IPS-20b (cell line): ENCODE data around the gene ADAP1.

Experiments used
- H3K27ac ChIP-seq: one replicate; pipeline ENCODE4 v1.5.1; 2013; ENCODE audit warnings: low read length
- H3K27me3 ChIP-seq: 2 replicates; pipeline ENCODE4 v1.6.1; 2013; ENCODE audit warnings: mild to moderate bottlenecking, low read length, inconsistent platforms; ENCODE audit not compliant: insufficient read depth
- H3K36me3 ChIP-seq: 2 replicates; pipeline ENCODE4 v1.6.1; 2013; ENCODE audit warnings: low read depth, mild to moderate bottlenecking, inconsistent platforms, low read length, moderate library complexity; ENCODE audit not compliant: insufficient read depth
- H3K4me1 ChIP-seq: 2 replicates; pipeline ENCODE4 v1.6.1; 2013; ENCODE audit warnings: mild to moderate bottlenecking, control low read depth, inconsistent platforms, low read length, moderate library complexity; ENCODE audit not compliant: insufficient read depth
- H3K4me3 ChIP-seq: 2 replicates; pipeline ENCODE4 v1.5.1; 2013; ENCODE audit warnings: mild to moderate bottlenecking, low read length, inconsistent platforms
- H3K9ac ChIP-seq: 2 replicates; pipeline ENCODE4 v1.6.1; 2013; ENCODE audit warnings: low read depth, mild to moderate bottlenecking, inconsistent platforms, low read length, moderate library complexity
- H3K9me3 ChIP-seq: 2 replicates; pipeline ENCODE4 v1.6.1; 2013; ENCODE audit warnings: mild to moderate bottlenecking, low read depth, low read length, inconsistent platforms; ENCODE audit not compliant: insufficient read depth

ADAP1 gene

DNA sequence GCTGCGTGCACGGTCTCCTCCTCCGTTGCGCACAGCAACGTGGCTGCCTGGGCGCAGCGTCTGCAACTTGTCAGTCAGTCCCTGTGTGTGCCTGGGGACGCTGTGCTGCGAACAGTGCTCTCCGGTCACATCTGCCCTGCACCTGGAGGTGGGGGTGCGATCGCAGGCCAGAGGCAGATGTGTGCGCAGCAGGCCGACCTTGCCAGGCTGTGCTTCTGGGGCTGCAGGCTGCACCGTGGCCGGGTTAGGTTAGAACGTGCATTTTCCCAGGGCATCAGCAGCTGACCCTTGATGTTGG lies 86.3 kb downstream of the ADAP1 start:
- Histone ChIP-seq H3K27ac (no peak overlapping the region), H3K9me3 (no peaks in the 10 kb centered on the region), H3K27me3 (no peaks in the 10 kb centered on the region), H3K4me3 (no peak overlapping the region), H3K9ac (no peak overlapping the region), H3K36me3 (peaks cover 79% of the 10 kb centered on the region), H3K4me1 (no peaks in the 10 kb centered on the region)

GRCh38 chr7:867406-868188 lies 86.9 kb downstream of the ADAP1 start:
- Histone ChIP-seq H3K4me3 (no peak overlapping the region), H3K27me3 (no peaks in the 10 kb centered on the region), H3K9me3 (no peaks in the 10 kb centered on the region), H3K27ac (no peak overlapping the region), H3K4me1 (no peaks in the 10 kb centered on the region), H3K36me3 (peaks cover 81% of the 10 kb centered on the region), H3K9ac (no peak overlapping the region)

GRCh38 chr7:867001-867405 lies 87.5 kb downstream of the ADAP1 start:
- Histone ChIP-seq H3K9ac (no peak overlapping the region), H3K36me3 (peaks cover 81% of the 10 kb centered on the region), H3K27me3 (no peaks in the 10 kb centered on the region), H3K27ac (no peak overlapping the region), H3K4me3 (no peak overlapping the region), H3K4me1 (no peaks in the 10 kb centered on the region), H3K9me3 (no peaks in the 10 kb centered on the region)

GRCh38 chr7:865921-866320 lies 88.6 kb downstream of the ADAP1 start:
- H3K27ac ChIP-seq: no peak overlapping the region
- peaks cover 83% of the 10 kb centered on the region for H3K36me3 ChIP-seq
- H3K27me3 ChIP-seq: no peaks in the 10 kb centered on the region

DNA sequence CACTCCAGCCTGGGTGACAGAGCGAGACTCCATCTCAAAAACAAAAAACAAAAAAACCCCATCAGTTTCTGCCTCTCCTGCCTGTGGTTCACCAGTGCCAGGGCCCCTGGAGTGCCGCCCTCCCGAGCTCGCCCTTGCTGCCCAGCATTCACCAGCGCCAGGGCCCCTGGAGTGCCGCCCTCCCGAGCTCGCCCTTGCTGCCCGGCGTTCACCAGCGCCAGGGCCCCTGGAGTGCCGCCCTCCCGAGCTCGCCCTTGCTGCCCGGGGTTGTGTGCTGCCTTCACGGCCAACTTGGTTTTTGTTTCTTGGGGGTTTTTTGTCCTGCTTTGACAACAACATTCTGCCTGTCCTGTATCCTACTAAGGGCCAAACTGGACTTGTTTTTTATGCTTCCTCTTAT lies 91.4 kb downstream of the ADAP1 start:
- H3K9me3 ChIP-seq: no peaks in the 10 kb centered on the region
- no peaks in the 10 kb centered on the region for H3K27me3 ChIP-seq
- no peak overlapping the region for H3K4me3 ChIP-seq
- H3K36me3 ChIP-seq: peaks cover 90% of the 10 kb centered on the region
- no peaks in the 10 kb centered on the region for H3K4me1 ChIP-seq
- H3K9ac ChIP-seq: no peak overlapping the region
- H3K27ac ChIP-seq: no peak overlapping the region

More at GRCh38 chr7:865921-866320, 88.6 kb downstream of the ADAP1 start:
- no peaks in the 10 kb centered on the region for H3K9me3 ChIP-seq
- H3K4me1 ChIP-seq: no peaks in the 10 kb centered on the region
- no peak overlapping the region for H3K9ac ChIP-seq
- H3K4me3 ChIP-seq: no peak overlapping the region

GRCh38 chr7:862157-862556 lies 92.3 kb downstream of the ADAP1 start:
- H3K36me3 ChIP-seq: peaks cover 88% of the 10 kb centered on the region
- H3K4me1 ChIP-seq: no peaks in the 10 kb centered on the region
- no peak overlapping the region for H3K4me3 ChIP-seq
- no peaks in the 10 kb centered on the region for H3K27me3 ChIP-seq
- H3K9me3 ChIP-seq: no peaks in the 10 kb centered on the region
- H3K9ac ChIP-seq: no peak overlapping the region
- no peak overlapping the region for H3K27ac ChIP-seq

DNA sequence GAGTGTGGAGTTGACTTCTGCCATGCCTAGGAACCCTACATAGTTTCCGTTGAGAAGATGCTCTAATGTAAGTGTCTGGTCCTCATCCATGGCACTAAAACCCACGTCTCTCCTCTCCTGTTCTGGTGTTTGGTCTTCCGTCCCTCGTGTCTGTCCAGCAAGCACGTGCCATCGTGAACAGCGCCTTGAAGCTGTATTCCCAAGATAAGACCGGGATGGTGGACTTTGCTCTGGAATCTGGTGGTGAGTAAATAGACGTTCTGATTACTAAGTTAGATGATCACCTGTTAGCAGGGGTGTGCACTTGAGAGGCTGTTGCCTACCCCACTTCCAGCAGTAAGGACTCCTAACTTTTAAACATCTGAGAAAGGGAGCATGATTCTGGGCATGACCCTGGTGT lies 93.3 kb downstream of the ADAP1 start:
- Histone ChIP-seq H3K9ac (no peak overlapping the region), H3K9me3 (no peaks in the 10 kb centered on the region), H3K27me3 (no peaks in the 10 kb centered on the region), H3K4me1 (no peaks in the 10 kb centered on the region), H3K4me3 (no peak overlapping the region), H3K36me3 (peaks cover 92% of the 10 kb centered on the region), H3K27ac (no peak overlapping the region)

- Histone ChIP-seq H3K9ac (no peak overlapping the region), H3K27ac (no peak overlapping the region), H3K27me3 (no peaks in the 10 kb centered on the region), H3K4me1 (no peaks in the 10 kb centered on the region), H3K36me3 (peaks cover 92% of the 10 kb centered on the region), H3K4me3 (no peak overlapping the region), H3K9me3 (no peaks in the 10 kb centered on the region)
These were observed 94.3 kb downstream of the ADAP1 start for GRCh38 chr7:860149-860548.

- no peak overlapping the region for H3K27ac ChIP-seq
- H3K4me3 ChIP-seq: no peak overlapping the region
- no peaks in the 10 kb centered on the region for H3K4me1 ChIP-seq
- no peaks in the 10 kb centered on the region for H3K9me3 ChIP-seq
- no peak overlapping the region for H3K9ac ChIP-seq
- H3K27me3 ChIP-seq: no peaks in the 10 kb centered on the region
- H3K36me3 ChIP-seq: peaks cover 94% of the 10 kb centered on the region
These were observed 95.0 kb downstream of the ADAP1 start for GRCh38 chr7:859359-860030.

DNA sequence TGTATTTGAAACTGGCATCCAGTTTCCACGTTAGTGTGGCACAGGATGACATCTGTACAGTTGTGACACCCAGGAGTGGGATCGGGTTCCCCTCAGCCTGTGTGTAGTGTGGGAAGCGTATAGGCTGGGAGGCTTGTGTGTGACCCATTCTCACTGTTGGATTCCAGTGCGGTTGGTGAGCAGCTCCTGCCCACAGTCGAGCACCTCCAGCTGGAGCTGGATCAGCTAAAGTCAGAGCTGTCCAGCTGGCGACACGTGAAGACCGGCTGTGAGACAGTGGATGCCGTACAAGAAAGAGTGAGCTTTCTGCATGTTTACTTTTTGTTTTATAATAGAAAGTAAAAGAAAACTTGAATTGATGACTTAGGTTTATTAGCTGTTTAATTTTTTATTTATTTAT lies 96.8 kb downstream of the ADAP1 start:
- no peak overlapping the region; the same call in 1 of the 2 replicates for H3K9ac ChIP-seq
- H3K36me3 ChIP-seq: peaks cover 96% of the 10 kb centered on the region

DNA sequence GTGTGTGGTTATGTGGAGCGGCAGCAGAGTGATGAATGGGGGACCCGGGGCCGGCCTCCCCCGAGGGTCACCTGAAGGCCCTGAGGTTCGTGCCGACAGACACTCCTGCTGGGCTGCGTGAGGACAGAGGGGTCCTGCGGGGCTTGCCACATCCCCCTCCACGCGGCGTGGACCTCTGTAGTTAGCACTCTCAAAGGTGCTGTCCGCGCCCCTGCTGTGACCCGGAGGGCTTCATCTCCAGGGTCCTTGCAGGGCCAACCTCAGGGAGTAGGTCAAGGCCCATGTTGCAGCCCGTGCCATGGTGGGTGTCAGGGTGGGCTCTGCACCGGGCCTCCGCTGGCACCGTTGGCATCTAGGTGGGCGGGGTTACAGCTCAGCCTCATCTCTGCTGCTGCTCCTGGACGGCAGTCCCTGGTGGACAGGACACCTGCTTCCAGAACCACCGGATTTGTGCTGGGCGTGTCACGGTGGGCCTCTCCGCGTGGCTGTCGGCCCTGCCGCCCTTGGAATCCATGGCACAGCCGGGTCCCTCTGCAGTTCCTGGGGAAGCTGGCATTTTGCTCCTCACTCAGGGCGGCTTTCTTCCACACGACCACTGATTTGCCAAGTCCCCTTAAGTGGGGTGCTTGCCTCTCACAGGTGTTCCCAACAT lies 97.9 kb downstream of the ADAP1 start:
- Histone ChIP-seq H3K4me3 (no peak overlapping the region), H3K27ac (no peak overlapping the region), H3K27me3 (no peaks in the 10 kb centered on the region), H3K9ac (no peak overlapping the region), H3K36me3 (peaks cover 96% of the 10 kb centered on the region), H3K4me1 (no peaks in the 10 kb centered on the region), H3K9me3 (no peaks in the 10 kb centered on the region)

More for the DNA sequence above, 96.8 kb downstream of the ADAP1 start:
- H3K9me3 ChIP-seq: no peaks in the 10 kb centered on the region
- no peaks in the 10 kb centered on the region for H3K27me3 ChIP-seq
- no peaks in the 10 kb centered on the region for H3K4me1 ChIP-seq
- no peak overlapping the region for H3K4me3 ChIP-seq
- H3K27ac ChIP-seq: no peak overlapping the region
